HEK293 (cell line): Measurements from ENCODE around the gene UNC119.

Source experiments
- CTCF ChIP-seq: fragments of 450-650 bp; formaldehyde crosslinking; IDR thresholded peaks from 2 replicates; pipeline ENCODE4 v1.5.1; 2016; ENCODE audit warnings: missing biosample characterization, missing genetic modification characterization
- EGR2 ChIP-seq: fragments of 450-650 bp; formaldehyde crosslinking; IDR thresholded peaks from 2 replicates; pipeline ENCODE4 v1.5.1; 2016; ENCODE audit warnings: low read depth, missing biosample characterization, missing genetic modification characterization
- GLIS2 ChIP-seq: fragments of 450-650 bp; formaldehyde crosslinking; IDR thresholded peaks from 2 replicates; pipeline ENCODE4 v1.5.1; 2016; ENCODE audit warnings: missing biosample characterization, missing genetic modification characterization
- HOXD13 ChIP-seq: sonication (generic); formaldehyde crosslinking; IDR thresholded peaks from 2 replicates; pipeline ENCODE4 v1.8.0; 2022; ENCODE audit warnings: missing genetic modification reagents, borderline replicate concordance
- KLF16 ChIP-seq: fragments of 450-650 bp; formaldehyde crosslinking; IDR thresholded peaks from 2 replicates; pipeline ENCODE4 v1.5.1; 2017; ENCODE audit warnings: missing biosample characterization, missing genetic modification characterization
- PATZ1 ChIP-seq: fragments of 450-650 bp; formaldehyde crosslinking; IDR thresholded peaks from 2 replicates; pipeline ENCODE4 v1.5.1; 2016; ENCODE audit warnings: missing biosample characterization, missing genetic modification characterization
- PRDM10 ChIP-seq: fragments of 450-650 bp; formaldehyde crosslinking; IDR thresholded peaks from 2 replicates; pipeline ENCODE4 v1.5.1; 2016; ENCODE audit warnings: missing biosample characterization, missing genetic modification characterization
- PRDM6 ChIP-seq: fragments of 450-650 bp; formaldehyde crosslinking; IDR thresholded peaks from 2 replicates; pipeline ENCODE4 v1.5.1; 2017; ENCODE audit warnings: missing biosample characterization, missing genetic modification characterization
- REPIN1 ChIP-seq: fragments of 450-650 bp; formaldehyde crosslinking; IDR thresholded peaks from 2 replicates; pipeline ENCODE4 v1.5.1; 2017; ENCODE audit warnings: missing biosample characterization, missing genetic modification characterization, low read depth
- SP7 ChIP-seq: fragments of 450-650 bp; formaldehyde crosslinking; IDR thresholded peaks from 2 replicates; pipeline ENCODE4 v1.5.1; 2016; ENCODE audit warnings: missing biosample characterization, missing genetic modification characterization
- YY1 ChIP-seq: fragments of 450-650 bp; formaldehyde crosslinking; IDR thresholded peaks from 2 replicates; pipeline ENCODE4 v1.5.1; 2018; ENCODE audit warnings: missing biosample characterization, missing genetic modification characterization
- YY2 ChIP-seq: fragments of 450-650 bp; formaldehyde crosslinking; IDR thresholded peaks from 2 replicates; pipeline ENCODE4 v1.5.1; 2016; ENCODE audit warnings: missing biosample characterization, missing genetic modification characterization
- ZBTB1 ChIP-seq: fragments of 450-650 bp; formaldehyde crosslinking; IDR thresholded peaks from 2 replicates; pipeline ENCODE4 v1.5.1; 2016; ENCODE audit warnings: missing biosample characterization, missing genetic modification characterization
- ZBTB11 ChIP-seq: fragments of 450-650 bp; formaldehyde crosslinking; conservative IDR thresholded peaks from 2 replicates; pipeline ENCODE4 v1.5.1; 2016; ENCODE audit warnings: low read depth, missing biosample characterization, missing genetic modification characterization
- ZBTB17 ChIP-seq: fragments of 450-650 bp; formaldehyde crosslinking; IDR thresholded peaks from 2 replicates; pipeline ENCODE4 v1.5.1; 2016; ENCODE audit warnings: missing biosample characterization, missing genetic modification characterization
- ZBTB8A ChIP-seq: fragments of 450-650 bp; formaldehyde crosslinking; IDR thresholded peaks from 2 replicates; pipeline ENCODE4 v1.5.1; 2016; ENCODE audit warnings: missing biosample characterization, missing genetic modification characterization
- ZEB2 ChIP-seq: fragments of 450-650 bp; formaldehyde crosslinking; IDR thresholded peaks from 2 replicates; pipeline ENCODE4 v1.5.1; 2016; ENCODE audit warnings: missing biosample characterization, missing genetic modification characterization
- ZNF132 ChIP-seq: fragments of 450-650 bp; formaldehyde crosslinking; IDR thresholded peaks from 2 replicates; pipeline ENCODE4 v1.5.1; 2017; ENCODE audit warnings: missing biosample characterization, missing genetic modification characterization, borderline replicate concordance
- ZNF2 ChIP-seq: fragments of 450-650 bp; formaldehyde crosslinking; IDR thresholded peaks from 2 replicates; pipeline ENCODE4 v1.5.1; 2016; ENCODE audit warnings: missing biosample characterization, missing genetic modification characterization
- ZNF214 ChIP-seq: fragments of 450-650 bp; formaldehyde crosslinking; IDR thresholded peaks from 2 replicates; pipeline ENCODE4 v1.5.1; 2017; ENCODE audit warnings: missing biosample characterization, mild to moderate bottlenecking, missing genetic modification characterization, borderline replicate concordance
- ZNF514 ChIP-seq: fragments of 450-650 bp; formaldehyde crosslinking; IDR thresholded peaks from 2 replicates; pipeline ENCODE4 v1.5.1; 2016; ENCODE audit warnings: missing biosample characterization, missing genetic modification characterization
- ZNF544 ChIP-seq: fragments of 450-650 bp; formaldehyde crosslinking; IDR thresholded peaks from 2 replicates; pipeline ENCODE4 v1.5.0; 2017; ENCODE audit warnings: missing biosample characterization, missing genetic modification characterization
- ZNF549 ChIP-seq: fragments of 450-650 bp; IDR thresholded peaks from 2 replicates; pipeline ENCODE4 v1.5.1; 2018; ENCODE audit warnings: missing biosample characterization, missing genetic modification characterization, mild to moderate bottlenecking, inconsistent platforms, moderate library complexity
- ZNF555 ChIP-seq: fragments of 450-650 bp; formaldehyde crosslinking; conservative IDR thresholded peaks from 2 replicates; pipeline ENCODE4 v1.5.1; 2017; ENCODE audit warnings: missing biosample characterization, mild to moderate bottlenecking, missing genetic modification characterization, inconsistent platforms
- ZNF645 ChIP-seq: fragments of 450-650 bp; formaldehyde crosslinking; IDR thresholded peaks from 2 replicates; pipeline ENCODE4; 2016; ENCODE audit warnings: missing biosample characterization, missing genetic modification characterization
- ZSCAN16 ChIP-seq: fragments of 450-650 bp; formaldehyde crosslinking; IDR thresholded peaks from 2 replicates; pipeline ENCODE4 v1.5.1; 2016; ENCODE audit warnings: missing biosample characterization, missing genetic modification characterization

The UNC119 gene

GRCh38 chr17:28571361-28572122 is 19.1 kb upstream of the UNC119 start, which contains the start of gene PIGS (continued):
- no peak for TF ChIP-seq ZNF645 (tag by site-specific recombination)
- peak; percentile 50 for TF ChIP-seq ZBTB17 (tag by site-specific recombination)
- TF ChIP-seq ZNF132 (tag by site-specific recombination): no peak
- no peak for TF ChIP-seq ZNF514
- peak; percentile 81 for TF ChIP-seq PATZ1 (tag by site-specific recombination)
- no peak for TF ChIP-seq ZSCAN16 (tag by site-specific recombination)
- 0 out of 2 replicates have a peak, but pooled peaks have one; percentile 10 for TF ChIP-seq EGR2 (tag by site-specific recombination)
- peak; percentile 86 for TF ChIP-seq YY1 (tag by site-specific recombination)
- no peak for TF ChIP-seq CTCF (tag by site-specific recombination)
- TF ChIP-seq KLF16 (tag by site-specific recombination): 0 out of 2 replicates have a peak, but pooled peaks have one; percentile 12
- peak; percentile 64; the same call in 1 of the 2 replicates for TF ChIP-seq ZEB2 (tag by site-specific recombination)
- TF ChIP-seq ZBTB8A (tag by site-specific recombination): peak; percentile 4; the same call in 1 of the 2 replicates
- no peak for TF ChIP-seq ZNF214 (tag by site-specific recombination)
- TF ChIP-seq SP7: peak; percentile 37; the same call in 1 of the 2 replicates
- TF ChIP-seq PRDM6 (tag by site-specific recombination): no peak
- TF ChIP-seq HOXD13 (CRISPR knock-in tag): peak; percentile 3; the same call in 1 of the 2 replicates
- peak; percentile 96 for TF ChIP-seq ZBTB11 (tag by site-specific recombination)
- peak; percentile 99 for TF ChIP-seq GLIS2 (tag by site-specific recombination)
- TF ChIP-seq ZNF2 (tag by site-specific recombination): no peak
- TF ChIP-seq PRDM10 (tag by site-specific recombination): peak; percentile 83
- TF ChIP-seq REPIN1 (tag by site-specific recombination): no peak
- TF ChIP-seq ZNF549 (tag by site-specific recombination): no peak
- TF ChIP-seq ZNF544: no peak
- TF ChIP-seq ZNF555 (tag by site-specific recombination): no peak
- peak; percentile 90 for TF ChIP-seq YY2 (tag by site-specific recombination)
- no peak for TF ChIP-seq ZBTB1 (tag by site-specific recombination)
